ENCODE measurements around the gene BEST2. TPM values are rescaled to one million over a fixed set of nuclear protein-coding genes. Genes with fewer than 3 reads are reported as not detected.

BEST2 gene
- total RNA-seq, 2 experiments from 2014 or later: not detected

DNA sequence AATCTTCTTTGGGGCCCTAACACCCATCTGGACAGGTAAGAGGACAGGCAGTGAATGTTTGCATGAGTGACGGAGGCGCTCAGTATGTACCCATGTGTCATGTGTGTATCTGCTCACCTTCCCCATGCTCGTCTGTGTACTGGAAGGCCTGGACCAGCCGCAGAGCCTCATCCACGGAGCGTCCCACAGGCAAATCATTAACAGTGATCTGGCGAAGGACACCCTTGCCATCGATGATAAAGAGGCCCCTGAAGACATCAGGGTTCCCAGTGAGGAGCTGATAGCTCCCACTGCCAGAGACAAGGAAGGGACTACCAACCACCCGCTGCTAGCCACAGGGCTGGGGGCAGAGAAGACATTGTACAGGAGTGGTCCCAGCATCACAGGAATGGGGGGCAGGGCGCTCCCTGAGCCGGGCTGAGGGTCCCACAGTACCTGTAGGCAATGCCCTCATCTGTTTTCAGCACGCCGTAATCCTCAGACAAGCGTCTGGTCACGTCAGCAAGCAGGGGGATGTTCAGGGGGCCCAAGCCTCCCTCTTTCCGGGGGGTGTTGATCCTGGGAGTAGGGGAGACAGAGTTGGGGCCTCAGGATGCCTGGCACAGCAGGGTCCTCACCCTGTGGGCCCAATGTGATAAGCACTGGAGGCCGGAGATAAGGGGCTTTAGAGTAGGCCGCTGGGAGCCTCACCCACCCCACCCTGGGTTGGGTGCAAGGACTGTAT is 48.3 kb downstream of the BEST2 start:
- ChIA-PET POLR2A (interaction anchor here (0.7 kb wide), 1 partner anchor 58 kb away, joined by 5 read pairs; no protein-coding TSS in a partner anchor), CTCF (interaction anchor here (0.6 to 14.9 kb wide), 5 partner anchors 33 to 243 kb away, joined by 3 to 598 read pairs (median 3); partner anchors contain the start of gene HOOK2)

DNA sequence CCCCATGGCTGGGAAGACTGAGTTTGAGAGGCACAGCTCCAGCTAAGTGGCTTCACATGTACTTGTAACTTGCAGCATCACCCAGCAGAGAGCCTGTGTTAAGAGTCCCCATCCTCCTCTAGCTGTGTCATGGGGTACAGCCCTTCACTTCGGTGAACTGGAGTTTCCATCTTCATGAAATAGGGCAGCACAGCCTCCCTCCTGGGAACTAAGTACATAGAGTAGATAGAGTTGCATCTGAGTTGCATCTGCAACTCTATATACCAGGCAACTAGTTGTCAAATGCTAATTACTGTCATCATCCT is 48.8 kb downstream of the BEST2 start:
- CTCF ChIA-PET: interaction anchor here (1.0 to 14.9 kb wide), 3 partner anchors 33 to 54 kb away, joined by 3 to 598 read pairs (median 4); partner anchors contain the start of gene HOOK2
- POLR2A ChIA-PET: interaction anchor here (0.7 to 0.9 kb wide), 2 partner anchors 9 to 58 kb away, joined by 4 to 5 read pairs; partner anchors contain the start of gene JUNB

- CTCF ChIA-PET: interaction anchor here (0.7 to 14.9 kb wide), 3 partner anchors 10 to 34 kb away, joined by 3 to 598 read pairs (median 4); partner anchors contain the start of gene HOOK2
- POLR2A ChIA-PET: interaction anchor here (0.6 to 0.9 kb wide), 2 partner anchors 9 to 201 kb away, joined by 3 to 4 read pairs; partner anchors contain the start of gene JUNB
These were observed 49.4 kb downstream of the BEST2 start for GRCh38 chr19:12800923-12801465.

DNA sequence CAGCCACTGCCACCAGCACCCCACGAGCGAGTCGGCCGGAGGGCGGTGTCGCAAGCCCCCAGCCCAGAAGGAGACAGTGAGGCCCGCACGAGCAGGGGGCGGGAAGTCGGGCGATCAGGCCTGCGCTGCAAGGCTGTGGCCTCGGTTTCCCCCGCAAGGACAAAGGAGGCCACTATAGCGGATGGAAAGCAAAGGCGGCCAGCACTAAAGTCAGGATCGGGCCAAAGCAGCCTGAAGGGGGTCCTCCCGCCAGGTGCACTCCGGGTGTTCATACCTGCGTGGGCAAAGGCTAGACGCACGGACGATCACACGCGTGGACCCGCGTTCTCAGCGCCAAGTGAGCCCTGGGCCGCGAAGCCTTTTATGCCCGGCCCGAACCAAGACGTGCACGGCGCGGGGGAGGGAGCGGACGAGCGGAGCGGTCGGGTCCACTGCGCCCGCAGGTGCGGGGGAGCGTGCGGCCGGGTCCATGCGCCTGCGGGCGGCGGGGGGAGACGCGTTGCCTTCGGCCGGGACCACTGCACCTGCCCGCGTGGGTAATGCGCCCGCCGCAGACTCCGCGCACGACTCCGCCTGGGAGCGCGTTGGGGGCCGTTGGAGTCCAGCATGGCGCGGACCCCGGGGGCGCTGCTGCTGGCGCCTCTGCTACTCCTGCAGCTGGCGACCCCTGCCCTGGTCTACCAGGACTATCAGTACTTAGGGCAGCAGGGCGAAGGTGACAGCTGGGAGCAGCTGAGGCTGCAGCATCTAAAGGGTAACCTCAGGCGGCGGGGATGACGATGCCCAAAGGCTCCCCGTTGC is 50.1 kb downstream of the BEST2 start, which contains the start of the genes PRDX2 and THSD8:
Gene PRDX2 (minus strand): TSS at position 335 of the 801 bp plus-strand sequence. CDS start 539 bp downstream, outside the sequence.
Gene THSD8 (plus strand): TSS at position 604 of the 801 bp plus-strand sequence. CDS start 3 bp downstream, at position 607.
- ChIA-PET POLR2A (interaction anchor here (0.6 to 1.8 kb wide), 4 partner anchors 9 to 1979 kb away, joined by 3 to 5 read pairs (median 4); partner anchors contain the start of gene JUNB), CTCF (interaction anchor here (0.5 to 14.9 kb wide), 6 partner anchors 10 to 126 kb away, joined by 3 to 598 read pairs (median 4); partner anchors contain the start of genes HOOK2 and JUNB)

DNA sequence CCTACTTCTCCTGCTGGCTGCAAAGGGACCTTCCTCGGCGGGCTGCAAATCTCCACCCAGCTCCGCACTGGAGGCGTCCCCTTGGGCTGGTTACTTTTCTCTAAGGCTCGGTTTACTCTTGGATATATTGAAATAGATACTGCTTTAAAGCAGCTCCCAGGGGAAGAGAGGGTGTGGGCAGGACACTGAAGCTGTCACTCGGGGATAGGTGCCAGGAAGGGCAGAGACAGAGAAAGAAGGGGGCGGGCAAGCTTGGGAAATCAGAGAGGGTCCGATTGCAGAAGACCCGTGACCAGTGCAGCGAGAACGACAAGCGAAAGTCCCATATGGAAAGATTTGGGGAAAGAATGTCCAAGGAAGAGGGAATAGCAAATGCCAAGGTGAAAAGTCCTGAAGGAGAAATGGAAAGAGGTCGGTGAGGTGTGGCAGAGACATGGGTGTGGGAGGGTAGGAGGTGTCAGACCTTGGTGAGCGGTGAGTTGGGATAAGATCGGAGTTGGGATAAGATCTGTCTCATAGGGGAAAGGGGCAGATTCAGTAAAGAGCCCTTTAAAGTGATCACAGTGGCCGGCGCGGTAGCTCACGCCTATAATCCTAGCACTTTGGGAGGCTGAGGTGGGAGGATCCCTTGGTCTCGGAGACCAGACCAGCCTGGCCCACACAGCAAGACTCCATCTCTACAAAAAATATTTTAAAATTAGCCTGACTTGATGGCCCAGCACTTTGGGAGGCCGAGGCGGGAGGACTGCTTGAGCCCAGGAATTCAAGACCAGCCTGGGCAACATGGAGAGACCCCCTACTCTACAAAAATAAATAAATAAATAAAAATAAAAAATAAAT is 50.9 kb downstream of the BEST2 start:
- ChIA-PET CTCF (interaction anchor here (0.5 to 14.9 kb wide), 6 partner anchors 11 to 125 kb away, joined by 3 to 598 read pairs (median 3); partner anchors contain the start of genes HOOK2 and JUNB), POLR2A (interaction anchor here (0.6 to 1.8 kb wide), 3 partner anchors 10 to 1980 kb away, joined by 3 to 5 read pairs (median 5); no protein-coding TSS in a partner anchor)

DNA sequence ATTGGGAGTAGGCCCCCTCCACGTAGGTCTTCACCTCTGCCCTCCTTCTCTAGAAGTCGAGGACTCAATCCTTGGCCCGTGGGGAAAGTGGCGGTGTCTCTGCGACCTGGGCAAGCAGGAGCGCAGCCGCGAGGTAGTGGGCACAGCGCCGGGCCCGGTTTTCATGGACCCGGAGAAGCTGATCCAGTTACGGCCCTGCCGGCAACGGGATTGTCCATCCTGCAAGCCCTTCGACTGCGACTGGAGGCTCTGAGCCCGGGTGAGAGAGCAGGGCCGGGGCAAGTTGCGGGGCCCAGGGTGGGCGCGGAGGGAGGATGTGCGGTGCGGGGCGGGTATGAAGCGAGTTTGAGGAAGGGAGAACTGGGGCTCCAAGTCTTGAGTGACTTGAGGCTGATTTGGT is 52.5 kb downstream of the BEST2 start:
- ChIA-PET CTCF (interaction anchor here (14.9 kb wide), 1 partner anchor 37 kb away, joined by 598 read pairs; the partner anchor contains the start of gene HOOK2), POLR2A (interaction anchor here (1.8 kb wide), 1 partner anchor 12 kb away, joined by 5 read pairs; no protein-coding TSS in a partner anchor)

GRCh38 chr19:12806242-12807081 is 54.9 kb downstream of the BEST2 start, which contains the start of gene RNASEH2A:
Gene RNASEH2A (plus strand): TSS chr19:12806584. CDS start chr19:12806674, 90 bp downstream.
- ChIA-PET CTCF (interaction anchor here (0.8 to 2.2 kb wide), 13 partner anchors 10 to 84 kb away, joined by 3 to 9 read pairs (median 4); no protein-coding TSS in a partner anchor), POLR2A (interaction anchor here (0.6 to 1.0 kb wide), 4 partner anchors 11 to 83 kb away, joined by 3 to 12 read pairs (median 3); partner anchors contain the start of gene JUNB)

Other genes with a start within 250 kb of the BEST2 start
- 1 to 10 TPM; 6.3 to 6.9 TPM for gene ZNF564, start 200.3 kb upstream of the BEST2 start, total RNA-seq
- 1 to 10 TPM; 7.1 to 8.1 TPM for gene ZNF490, start 141.0 kb upstream of the BEST2 start, total RNA-seq
- 10 to 100 TPM; 21.0 to 27.3 TPM for gene ZNF791, start 140.9 kb upstream of the BEST2 start, total RNA-seq
- gene MAN2B1, start 85.0 kb upstream of the BEST2 start, total RNA-seq: 10 to 100 TPM; 96.6 to 98.2 TPM
- 10 to 100 TPM; 22.4 to 23.7 TPM for gene WDR83, start 85.0 kb upstream of the BEST2 start, total RNA-seq
- gene DHPS, start 69.9 kb upstream of the BEST2 start, total RNA-seq: 100 to 1,000 TPM; 100 to 106 TPM
- not detected for gene GNG14, start 63.8 kb upstream of the BEST2 start, total RNA-seq
- gene FBXW9, start 55.2 kb upstream of the BEST2 start, total RNA-seq: 10 to 100 TPM; 10.2 to 10.5 TPM
- 100 to 1,000 TPM; 145 to 148 TPM for gene TNPO2, start 27.9 kb upstream of the BEST2 start, total RNA-seq
- gene TRIR, start 17.1 kb upstream of the BEST2 start, total RNA-seq: 100 to 1,000 TPM; 225 to 233 TPM
- 10 to 100 TPM; 90.8 to 91.0 TPM for gene GET3, start 14.3 kb upstream of the BEST2 start, total RNA-seq
- 10 to 100 TPM; 12.9 to 13.1 TPM for gene HOOK2, start 23.8 kb downstream of the BEST2 start, total RNA-seq
- gene JUNB, start 39.7 kb downstream of the BEST2 start, total RNA-seq: 100 to 1,000 TPM; 262 TPM
- 100 to 1,000 TPM; 204 to 208 TPM for gene PRDX2, start 50.0 kb downstream of the BEST2 start, total RNA-seq
- 10 to 100 TPM; 29.1 to 29.9 TPM for gene THSD8, start 50.3 kb downstream of the BEST2 start, total RNA-seq
- gene RNASEH2A, start 54.8 kb downstream of the BEST2 start, total RNA-seq: 10 to 100 TPM; 58.3 to 60.7 TPM
- not detected for gene RTBDN, start 82.8 kb downstream of the BEST2 start, total RNA-seq
- under 1 TPM; 0.59 to 0.92 TPM for gene MAST1, start 86.7 kb downstream of the BEST2 start, total RNA-seq
- gene DNASE2, start 129.7 kb downstream of the BEST2 start, total RNA-seq: 10 to 100 TPM; 20.5 to 23.1 TPM
- gene KLF1, start 135.4 kb downstream of the BEST2 start, total RNA-seq: under 1 TPM; 0.69 to 0.84 TPM
- gene GCDH, start 139.4 kb downstream of the BEST2 start, total RNA-seq: 10 to 100 TPM; 55.2 to 57.2 TPM
- gene SYCE2, start 167.5 kb downstream of the BEST2 start, total RNA-seq: 1 to 10 TPM; 1.1 to 1.5 TPM
- 100 to 1,000 TPM; 183 to 188 TPM for gene FARSA, start 181.9 kb downstream of the BEST2 start, total RNA-seq
- 100 to 1,000 TPM; 805 to 809 TPM for gene CALR, start 186.8 kb downstream of the BEST2 start, total RNA-seq
- 100 to 1,000 TPM; 216 to 220 TPM for gene RAD23A, start 194.1 kb downstream of the BEST2 start, total RNA-seq
- 10 to 100 TPM; 38.9 to 40.8 TPM for gene GADD45GIP1, start 205.4 kb downstream of the BEST2 start, total RNA-seq
- not detected for gene DAND5, start 217.8 kb downstream of the BEST2 start, total RNA-seq
- gene NFIX, start 243.7 kb downstream of the BEST2 start, total RNA-seq: 1 to 10 TPM; 2.2 to 3.5 TPM